Activated naive CD4-positive, alpha-beta T cell treated with anti-CD3 and anti-CD28 coated beads for 36 hours (primary cell): ENCODE results near the gene ZNF814. TPM values are rescaled to one million over a fixed set of nuclear protein-coding genes. Genes with fewer than 3 reads are reported as not detected.
"Not testable (repeated sequence)": the region's sequence is repeated elsewhere in the genome, so short reads cannot be mapped to it uniquely, and the experiment has no call there.

Source experiments
- CTCF ChIA-PET: fragments of 350-600 bp; sonication (Branson Sonifier 250); formaldehyde crosslinking; loops from one replicate; lab custom pipeline; 2021; ENCODE audit warnings: antibody characterized with exemption; lab: Charles Lee
- DNase-seq: peaks from one replicate; pipeline ENCODE4 v3.0.0-alpha.2; 2020
- H3K27ac Mint-ChIP-seq: one replicate; pipeline ENCODE4 v1.8.0; 2021; ENCODE audit warnings: mild to moderate bottlenecking, mixed read lengths
- H3K27me3 Mint-ChIP-seq: one replicate; pipeline ENCODE4 v1.8.0; 2021; ENCODE audit warnings: low read depth, mixed read lengths
- H3K36me3 Mint-ChIP-seq: one replicate; pipeline ENCODE4 v1.8.0; 2021; ENCODE audit warnings: low read depth, mixed read lengths
- H3K4me1 Mint-ChIP-seq: one replicate; pipeline ENCODE4 v1.8.0; 2021; ENCODE audit warnings: low read depth, mixed read lengths
- H3K4me3 Mint-ChIP-seq: one replicate; pipeline ENCODE4 v1.8.0; 2021; ENCODE audit warnings: mild to moderate bottlenecking, moderate library complexity, mixed read lengths
- H3K9me3 Mint-ChIP-seq: one replicate; pipeline ENCODE4 v1.8.0; 2021; ENCODE audit warnings: mixed read lengths
- intact Hi-C: fragments of 100-400 bp; cut with micrococcal nuclease; formaldehyde crosslinking; loops from one replicate; pipeline ENCODE4 v1.15.1; 2023
- total RNA-seq, 2 experiments: library from RNA; stranded (reverse); gene quantifications; one replicate each; pipeline ENCODE4 v1.2.3, GENCODE V29; 2021

Gene ZNF814
- total RNA-seq, 2 experiments from 2014 or later, result 12.7 to 13.3 TPM

- H3K27me3 Mint-ChIP-seq, H3K9me3 Mint-ChIP-seq, DNase-seq, CTCF ChIA-PET: not testable (repeated sequence)
- intact Hi-C loops, result loop anchor here (10.0 kb wide), 1 partner anchor 342 kb away; the partner anchor contains the start of gene ZNF329
- Mint-ChIP-seq H3K27ac (peak overlapping the region; percentile 61), H3K36me3 (peaks cover 17% of the 10 kb centered on the region), H3K4me3 (peak overlapping the region; percentile 64), H3K4me1 (peaks cover 34% of the 10 kb centered on the region)
Observed at GRCh38 chr19:57812975-57813820, 75.6 kb downstream of the ZNF814 start.

DNA sequence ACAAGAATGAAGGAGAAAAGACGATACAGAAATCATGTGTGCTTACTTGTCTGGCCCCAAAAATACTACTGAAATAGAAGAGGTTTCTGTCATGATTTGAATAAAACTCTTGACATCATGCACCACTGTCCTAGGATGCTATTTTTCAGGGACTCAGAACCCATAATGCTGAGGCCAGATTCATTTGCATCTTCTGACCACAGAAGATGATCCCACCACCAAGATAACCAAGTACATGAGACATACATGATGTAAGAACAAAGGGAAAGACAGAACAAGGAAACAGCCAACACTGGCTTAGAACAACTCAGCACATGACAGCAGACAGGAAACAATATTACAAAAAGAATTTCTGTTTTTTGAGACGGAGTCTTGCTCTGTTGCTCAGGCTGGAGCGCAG lies 76.6 kb downstream of the ZNF814 start:
- CTCF ChIA-PET, result no interaction called here
- Mint-ChIP-seq H3K9me3 (no peaks in the 10 kb centered on the region), H3K27ac (peak overlapping the region; percentile 70), H3K36me3 (peaks cover 25% of the 10 kb centered on the region), H3K27me3 (no peaks in the 10 kb centered on the region), H3K4me1 (peaks cover 34% of the 10 kb centered on the region), H3K4me3 (no peak overlapping the region)
- DNase-seq, result no peak
- intact Hi-C loops, result loop anchor here (10.0 kb wide), 1 partner anchor 343 kb away; the partner anchor contains the start of gene ZNF329

GRCh38 chr19:57810410-57811295 lies 78.2 kb downstream of the ZNF814 start:
- DNase-seq, H3K4me3 Mint-ChIP-seq, H3K27ac Mint-ChIP-seq, H3K27me3 Mint-ChIP-seq, CTCF ChIA-PET, H3K9me3 Mint-ChIP-seq: not testable (repeated sequence)
- intact Hi-C loops, result loop anchor here (10.0 kb wide), 1 partner anchor 344 kb away; the partner anchor contains the start of gene ZNF329
- H3K4me1 Mint-ChIP-seq, result peaks cover 38% of the 10 kb centered on the region
- H3K36me3 Mint-ChIP-seq, result peaks cover 35% of the 10 kb centered on the region

DNA sequence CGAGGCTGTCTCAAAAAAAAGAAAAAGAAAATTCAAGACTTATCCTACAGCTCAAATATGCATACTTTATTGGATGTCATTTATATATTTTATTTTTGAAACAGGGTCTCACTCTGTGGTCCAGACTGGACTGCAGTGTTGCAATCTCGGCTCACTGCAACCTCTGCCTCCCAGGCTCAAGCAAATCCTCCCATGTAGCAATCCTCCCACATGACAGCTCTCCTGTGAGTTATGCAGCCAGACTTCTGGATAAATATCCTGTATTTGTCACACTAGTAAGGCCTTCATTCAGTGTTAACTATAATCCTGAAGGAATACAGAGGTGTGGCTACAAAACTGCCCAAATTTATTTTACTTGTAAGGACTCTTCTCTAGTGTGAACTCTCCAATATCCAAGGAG lies 81.3 kb downstream of the ZNF814 start:
- DNase-seq, result no peak
- CTCF ChIA-PET, result interaction anchor here (0.7 kb wide), 1 partner anchor 45 kb away, joined by 3 read pairs; no protein-coding TSS in a partner anchor
- peaks cover 49% of the 10 kb centered on the region for H3K36me3 Mint-ChIP-seq

DNA sequence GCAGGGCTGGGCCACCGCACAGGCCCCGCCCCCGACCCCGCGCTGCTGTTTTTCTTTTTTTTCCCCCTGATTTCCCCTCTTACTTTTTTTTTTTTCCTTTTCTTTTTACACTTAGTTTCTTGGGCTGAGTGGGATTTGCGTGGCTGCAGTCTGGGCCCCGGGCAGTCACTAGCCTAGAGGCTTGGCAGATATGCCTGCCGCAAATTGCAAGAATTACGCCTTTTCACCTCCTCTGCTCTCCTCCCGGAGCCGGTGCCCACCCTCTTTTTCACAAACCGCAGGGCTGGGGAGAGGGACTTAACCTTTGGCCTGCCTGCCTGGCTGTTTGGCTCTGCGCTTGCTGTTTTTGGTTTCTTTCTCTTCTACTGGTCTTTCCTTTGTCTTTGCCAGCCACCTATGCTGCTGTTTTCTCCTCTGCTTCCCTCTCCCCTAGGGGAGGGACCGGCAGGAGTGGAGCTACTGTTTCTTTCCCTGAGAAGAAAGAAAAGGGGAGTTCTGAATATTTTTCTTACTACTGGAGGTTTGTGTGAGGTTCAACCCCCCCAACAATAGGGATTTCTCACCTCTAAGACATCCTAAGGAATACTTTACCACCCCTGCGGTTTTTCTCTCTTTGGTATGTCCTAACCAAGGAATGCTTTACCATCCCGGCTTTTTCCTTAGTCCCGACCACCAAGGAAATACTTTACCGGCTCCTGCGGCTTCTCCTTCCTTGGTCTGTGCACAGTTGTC lies 85.1 kb downstream of the ZNF814 start:
- H3K27ac Mint-ChIP-seq, result peak overlapping the region; percentile 59
- DNase-seq, result peak; percentile 34
- H3K9me3 Mint-ChIP-seq, result peaks cover 2% of the 10 kb centered on the region
- no peaks in the 10 kb centered on the region for H3K27me3 Mint-ChIP-seq
- peak overlapping the region; percentile 70 for H3K4me3 Mint-ChIP-seq
- intact Hi-C loops, result no loop called here
- H3K4me1 Mint-ChIP-seq, result peaks cover 21% of the 10 kb centered on the region
- H3K36me3 Mint-ChIP-seq, result peaks cover 50% of the 10 kb centered on the region
- CTCF ChIA-PET, result interaction anchor here (0.6 kb wide), 1 partner anchor 500 kb away, joined by 3 read pairs; no protein-coding TSS in a partner anchor

More for the DNA sequence above, 81.3 kb downstream of the ZNF814 start:
- H3K9me3 Mint-ChIP-seq, result no peaks in the 10 kb centered on the region
- H3K4me3 Mint-ChIP-seq, result no peak overlapping the region
- H3K27me3 Mint-ChIP-seq, result no peaks in the 10 kb centered on the region
- intact Hi-C loops, result no loop called here
- no peak overlapping the region for H3K27ac Mint-ChIP-seq
- H3K4me1 Mint-ChIP-seq, result peaks cover 30% of the 10 kb centered on the region

DNA sequence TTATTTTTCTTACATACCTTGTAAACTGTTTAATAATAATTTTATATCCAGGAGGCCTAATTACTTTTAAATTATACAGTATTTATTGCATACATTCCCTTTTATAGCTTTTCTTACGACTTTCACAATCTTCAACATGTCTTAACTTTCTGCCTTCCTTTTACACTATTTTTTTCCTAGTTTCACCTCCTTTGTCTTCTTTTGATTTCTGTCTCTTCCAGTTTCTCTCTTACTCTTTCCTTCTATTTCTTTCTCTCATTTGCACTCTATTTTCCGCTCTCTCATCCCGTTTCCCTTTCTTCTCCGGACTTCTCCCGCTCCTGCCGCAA lies 85.6 kb downstream of the ZNF814 start:
- intact Hi-C loops, result no loop called here
- Mint-ChIP-seq H3K4me3 (peak overlapping the region; percentile 70), H3K4me1 (peaks cover 21% of the 10 kb centered on the region), H3K27ac (peak overlapping the region; percentile 59), H3K9me3 (peaks cover 2% of the 10 kb centered on the region), H3K27me3 (no peaks in the 10 kb centered on the region), H3K36me3 (peaks cover 46% of the 10 kb centered on the region)
- DNase-seq, result no peak
- CTCF ChIA-PET, result no interaction called here

- H3K36me3 Mint-ChIP-seq, result peaks cover 40% of the 10 kb centered on the region
Observed at GRCh38 chr19:57802269-57802668, 86.6 kb downstream of the ZNF814 start.

GRCh38 chr19:57800696-57801095 lies 88.1 kb downstream of the ZNF814 start:
- Mint-ChIP-seq H3K27me3 (no peaks in the 10 kb centered on the region), H3K4me1 (peaks cover 18% of the 10 kb centered on the region), H3K36me3 (peaks cover 38% of the 10 kb centered on the region), H3K4me3 (no peak overlapping the region), H3K9me3 (peaks cover 2% of the 10 kb centered on the region), H3K27ac (no peak overlapping the region)
- CTCF ChIA-PET, result no interaction called here
- intact Hi-C loops, result no loop called here
- no peak for DNase-seq

More at GRCh38 chr19:57802269-57802668, 86.6 kb downstream of the ZNF814 start:
- CTCF ChIA-PET, result interaction anchor here (0.6 kb wide), 1 partner anchor 65 kb away, joined by 3 read pairs; no protein-coding TSS in a partner anchor
- H3K9me3 Mint-ChIP-seq, result peaks cover 2% of the 10 kb centered on the region
- peaks cover 21% of the 10 kb centered on the region for H3K4me1 Mint-ChIP-seq
- DNase-seq, result no peak
- no peak overlapping the region for H3K4me3 Mint-ChIP-seq
- no peaks in the 10 kb centered on the region for H3K27me3 Mint-ChIP-seq
- intact Hi-C loops, result no loop called here
- no peak overlapping the region for H3K27ac Mint-ChIP-seq

Other genes with a start within 250 kb of the ZNF814 start
- not detected for gene ZSCAN4, start 220.1 kb downstream of the ZNF814 start, total RNA-seq
- gene ZNF551, start 207.1 kb downstream of the ZNF814 start, total RNA-seq, result 1 to 10 TPM; 4.7 to 6.0 TPM
- under 1 TPM; 0.64 to 0.69 TPM for gene ZNF154, start 179.8 kb downstream of the ZNF814 start, total RNA-seq
- 1 to 10 TPM; 7.1 to 7.2 TPM for gene ZNF671, start 161.4 kb downstream of the ZNF814 start, total RNA-seq
- 10 to 100 TPM in 1 of 2 experiments, 1 to 10 TPM in 1; 9.4 to 10.3 TPM for gene ZNF776, start 142.2 kb downstream of the ZNF814 start, total RNA-seq
- gene ZNF586, start 119.4 kb downstream of the ZNF814 start, total RNA-seq, result 10 to 100 TPM; 14.5 to 14.9 TPM
- gene ZNF552, start 74.1 kb downstream of the ZNF814 start, total RNA-seq, result 1 to 10 TPM; 3.9 to 4.4 TPM
- gene ZNF587B, start 58.7 kb downstream of the ZNF814 start, total RNA-seq, result 1 to 10 TPM; 8.7 to 9.2 TPM
- 10 to 100 TPM; 17.5 to 20.2 TPM for gene ZNF587, start 39.2 kb downstream of the ZNF814 start, total RNA-seq
- 1 to 10 TPM; 7.8 to 8.3 TPM for gene ZNF417, start 27.6 kb upstream of the ZNF814 start, total RNA-seq
- gene ZNF418, start 46.4 kb upstream of the ZNF814 start, total RNA-seq, result 1 to 10 TPM; 2.9 to 3.6 TPM
- 1 to 10 TPM; 4.4 to 4.7 TPM for gene ZNF256, start 58.7 kb upstream of the ZNF814 start, total RNA-seq
- gene C19orf18, start 85.5 kb upstream of the ZNF814 start, total RNA-seq, result under 1 TPM in 1 of 2 experiments, not detected in 1; 0.31 TPM
- gene ZNF606, start 113.8 kb upstream of the ZNF814 start, total RNA-seq, result 1 to 10 TPM; 4.5 to 4.7 TPM
- not detected for gene ZSCAN1, start 145.0 kb upstream of the ZNF814 start, total RNA-seq
- gene ZNF135, start 170.2 kb upstream of the ZNF814 start, total RNA-seq, result under 1 TPM; 0.54 to 0.62 TPM
- gene ZSCAN18, start 209.2 kb upstream of the ZNF814 start, total RNA-seq, result 10 to 100 TPM; 25.7 to 26.1 TPM